Erythroblast (primary cell): ENCODE measurements around the gene CHST2.

Experiments used
- GATA1 ChIP-seq: IDR thresholded peaks from 2 replicates; pipeline ENCODE4 v1.6.1; 2011; ENCODE audit warnings: low read depth, mild to moderate bottlenecking, control low read depth, low read length, moderate library complexity
- POLR2A ChIP-seq: IDR thresholded peaks from 2 replicates; pipeline ENCODE4 v1.6.1; 2011; ENCODE audit warnings: mild to moderate bottlenecking, low read length

- TF ChIP-seq POLR2A, result no peak
- no peak for TF ChIP-seq GATA1
These were observed 38.2 kb upstream of the CHST2 start for GRCh38 chr3:143081365-143081764.
